Fibroblast of lung (primary cell): ENCODE results near the gene DDX47. TPM values are rescaled to one million over a fixed set of nuclear protein-coding genes. Genes with fewer than 3 reads are reported as not detected.

ENCODE experiments used
- DNase-seq, 2 donors: peaks; one replicate each; pipeline versions ENCODE4 v3.0.0 to v3.0.0-alpha.2; 2010; ENCODE audit warnings: low read depth in 2 of 2
- H2AFZ ChIP-seq: 2 replicates; pipeline ENCODE4 v1.5.1; 2012; ENCODE audit warnings: low read length, control low read depth, inconsistent platforms
- H3K27ac ChIP-seq: 2 replicates; pipeline ENCODE4 v1.5.1; 2011; ENCODE audit warnings: low read length, control low read depth; ENCODE audit not compliant: insufficient read depth
- H3K27me3 ChIP-seq: 2 replicates; pipeline ENCODE4 v1.5.1; 2011; ENCODE audit warnings: mild to moderate bottlenecking, low read length; ENCODE audit not compliant: control insufficient read depth, insufficient read depth
- H3K36me3 ChIP-seq: 2 replicates; pipeline ENCODE4 v1.5.1; 2011; ENCODE audit warnings: low read length; ENCODE audit not compliant: control insufficient read depth, insufficient read depth
- H3K4me1 ChIP-seq: 2 replicates; pipeline ENCODE4 v1.5.1; 2011; ENCODE audit warnings: low read length; ENCODE audit not compliant: control insufficient read depth, insufficient read depth; ENCODE audit errors: extremely low read depth
- H3K4me2 ChIP-seq: 2 replicates; pipeline ENCODE4 v1.5.1; 2011; ENCODE audit warnings: low read length, control low read depth; ENCODE audit not compliant: insufficient read depth; ENCODE audit errors: extremely low read depth
- H3K4me3 ChIP-seq, 4 experiments: fragments of 200-600 bp in 1 of 4; sonication (generic) in 1 of 4; replicated peaks in 1 of 4; 2 replicates each; pipeline ENCODE4 v1.5.1; 2011 to 2016; ENCODE audit warnings: low read length in 4 of 4, low read depth in 3 of 4, mild to moderate bottlenecking in 3 of 4, control low read depth in 2 of 4, inconsistent platforms in 1 of 4, mixed read lengths in 1 of 4; ENCODE audit not compliant: insufficient read depth in 1 of 4; ENCODE audit errors: control extremely low read depth in 1 of 4
- H3K79me2 ChIP-seq: 2 replicates; pipeline ENCODE4 v1.5.1; 2012; ENCODE audit warnings: mild to moderate bottlenecking, low read length, inconsistent platforms; ENCODE audit not compliant: control insufficient read depth, insufficient read depth
- H3K9ac ChIP-seq: 2 replicates; pipeline ENCODE4 v1.5.1; 2011; ENCODE audit warnings: mild to moderate bottlenecking, low read length, control low read depth; ENCODE audit not compliant: insufficient read depth
- H3K9me3 ChIP-seq: 2 replicates; pipeline ENCODE4 v1.5.1; 2012; ENCODE audit warnings: low read depth, low read length; ENCODE audit not compliant: control insufficient read depth, insufficient read depth
- H4K20me1 ChIP-seq: 2 replicates; pipeline ENCODE4 v1.5.1; 2011; ENCODE audit warnings: low read length; ENCODE audit not compliant: control insufficient read depth, insufficient read depth; ENCODE audit errors: extremely low read depth
- CTCF ChIP-seq, 2 donors: IDR thresholded peaks in 1 of 2; conservative IDR thresholded peaks in 1 of 2; 1 replicate in 1 of 2; 2 replicates in 1 of 2; pipeline ENCODE4 v1.5.1; 2011 to 2012; ENCODE audit warnings: low read length in 2 of 2, control low read depth in 1 of 2, inconsistent platforms in 1 of 2, low read depth in 1 of 2, mild to moderate bottlenecking in 1 of 2
- EZH2 ChIP-seq: IDR thresholded peaks from 2 replicates; pipeline ENCODE4 v1.5.1; 2012; ENCODE audit warnings: low read length, control low read depth, mild to moderate bottlenecking; ENCODE audit errors: missing control alignments
- polyA plus RNA-seq, 2 donors: library from polyadenylated mRNA; depleted of rRNA in 1 of 2; stranded (reverse) in 1 of 2; unstranded in 1 of 2; fragments of >200 nt; gene quantifications; 2 replicates each; pipeline ENCODE4 v1.2.1, GENCODE V29; 2011 to 2012; ENCODE audit warnings: missing spikeins in 1 of 2
- total RNA-seq: library from RNA; depleted of rRNA; stranded (reverse); fragments of >200 nt; gene quantifications from 2 replicates; pipeline ENCODE4 v1.2.1, GENCODE V29; 2014

Gene DDX47
- total and polyA plus RNA-seq, 2 donors (not counting 1 experiment from before 2014, with no cell fraction given) = 41.9 to 83.2 TPM

- Histone ChIP-seq H3K27me3 (no peaks in the 10 kb centered on the region), H3K4me3 (no peak overlapping the region), H2AFZ (no peak overlapping the region), H3K9me3 (no peaks in the 10 kb centered on the region), H4K20me1 (no peaks in the 10 kb centered on the region), H3K36me3 (no peaks in the 10 kb centered on the region), H3K79me2 (no peaks in the 10 kb centered on the region), H3K4me1 (peaks cover 3% of the 10 kb centered on the region), H3K9ac (no peak overlapping the region), H3K4me2 (no peak overlapping the region), H3K27ac (no peak overlapping the region)
- TF ChIP-seq EZH2 (no peak), CTCF (conservative IDR thresholded peaks at IDR 0.05 in 1 of 2, IDR thresholded peaks at IDR 0.05 in 1 of 2; ENCODE audit: low read depth in 1 of 2, low read length in 2 of 2) (no peak)
- no peak for DNase-seq
Measured at GRCh38 chr12:12796171-12796570, 17.0 kb upstream of the DDX47 start.

GRCh38 chr12:12796928-12797793, 16.0 kb upstream of the DDX47 start:
- H3K4me2 ChIP-seq = no peak overlapping the region
- no peaks in the 10 kb centered on the region for H3K79me2 ChIP-seq
- no peaks in the 10 kb centered on the region for H3K27me3 ChIP-seq
- no peak overlapping the region for H3K4me3 ChIP-seq
- no peaks in the 10 kb centered on the region for H4K20me1 ChIP-seq
- no peaks in the 10 kb centered on the region for H3K9me3 ChIP-seq
- peak in 1 of 2 donors; percentile 54 for DNase-seq
- no peaks in the 10 kb centered on the region for H3K36me3 ChIP-seq
- H2AFZ ChIP-seq = no peak overlapping the region
- no peak overlapping the region for H3K9ac ChIP-seq
- TF ChIP-seq CTCF (conservative IDR thresholded peaks at IDR 0.05 in 1 of 2, IDR thresholded peaks at IDR 0.05 in 1 of 2; ENCODE audit: low read depth in 1 of 2, low read length in 2 of 2) (no peak), EZH2 (no peak)
- no peak overlapping the region for H3K27ac ChIP-seq
- H3K4me1 ChIP-seq = peaks cover 3% of the 10 kb centered on the region

GRCh38 chr12:12797794-12798152, 15.4 kb upstream of the DDX47 start:
- Histone ChIP-seq H3K36me3 (no peaks in the 10 kb centered on the region), H3K9me3 (no peaks in the 10 kb centered on the region), H4K20me1 (no peaks in the 10 kb centered on the region), H2AFZ (no peak overlapping the region), H3K27me3 (no peaks in the 10 kb centered on the region), H3K9ac (no peak overlapping the region), H3K27ac (no peak overlapping the region), H3K4me3 (no peak overlapping the region), H3K79me2 (no peaks in the 10 kb centered on the region), H3K4me2 (no peak overlapping the region), H3K4me1 (no peaks in the 10 kb centered on the region)
- no peak for DNase-seq
- TF ChIP-seq EZH2 (no peak), CTCF (conservative IDR thresholded peaks at IDR 0.05 in 1 of 2, IDR thresholded peaks at IDR 0.05 in 1 of 2; ENCODE audit: low read depth in 1 of 2, low read length in 2 of 2) (no peak)
